ENCODE measurements around the gene RABGAP1L.

GRCh38 chr1:174990382-174990999 lies 831.2 kb downstream of the RABGAP1L start:
- TF ChIP-seq, protein P1, sequence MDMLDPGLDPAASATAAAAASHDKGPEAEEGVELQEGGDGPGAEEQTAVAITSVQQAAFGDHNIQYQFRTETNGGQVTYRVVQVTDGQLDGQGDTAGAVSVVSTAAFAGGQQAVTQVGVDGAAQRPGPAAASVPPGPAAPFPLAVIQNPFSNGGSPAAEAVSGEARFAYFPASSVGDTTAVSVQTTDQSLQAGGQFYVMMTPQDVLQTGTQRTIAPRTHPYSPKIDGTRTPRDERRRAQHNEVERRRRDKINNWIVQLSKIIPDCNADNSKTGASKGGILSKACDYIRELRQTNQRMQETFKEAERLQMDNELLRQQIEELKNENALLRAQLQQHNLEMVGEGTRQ (IDR thresholded peaks at IDR 0.05; ENCODE audit: borderline replicate concordance, low read depth, low read length): no peak
- TF ChIP-seq TARDBP (IDR thresholded peaks at IDR 0.05; ENCODE audit: borderline replicate concordance) (no peak), POLR2A (IDR thresholded peaks at IDR 0.05; ENCODE audit: low read depth, low read length) (no peak), CTCF (IDR thresholded peaks at IDR 0.05 in 2 of 3, conservative IDR thresholded peaks at IDR 0.05 in 1 of 3; ENCODE audit: control insufficient read depth in 2 of 3, extremely low read depth in 1 of 3, insufficient read depth in 1 of 3, low read depth in 3 of 3, low read length in 3 of 3) (no peak), EZH2 (IDR thresholded peaks at IDR 0.05; ENCODE audit: borderline replicate concordance, control insufficient read depth, low read depth, low read length) (no peak)

Data from GM12878 (cell line).